GM12892 (cell line): ENCODE data around the gene TOGARAM2.

Experiments used
- POLR2A ChIP-seq: IDR thresholded peaks from 2 replicates; pipeline ENCODE4 v1.6.1; 2011; ENCODE audit warnings: low read depth, low read length, control low read depth
- POLR2AphosphoS5 ChIP-seq: IDR thresholded peaks from 2 replicates; pipeline ENCODE4 v1.6.1; 2011; ENCODE audit warnings: low read depth, low read length, control low read depth
- TAF1 ChIP-seq: IDR thresholded peaks from 2 replicates; pipeline ENCODE4 v1.6.1; 2011; ENCODE audit warnings: low read depth, mild to moderate bottlenecking, control low read depth, low read length, borderline replicate concordance

GRCh38 chr2:28979576-28980366 is 1.3 kb upstream of the TOGARAM2 start:
- TF ChIP-seq POLR2A: no peak
- TF ChIP-seq POLR2AphosphoS5: no peak
- no peak for TF ChIP-seq TAF1
